NCI-H2081 (cell line): ENCODE results near the gene C3.
"Not testable (repeated sequence)": the region's sequence is repeated elsewhere in the genome, so short reads cannot be mapped to it uniquely, and the experiment has no call there.

Experiments used
- DNase-seq, 2 experiments: peaks; one replicate each; lab custom pipeline; 2025; lab: John Stamatoyannopoulos, UW

Gene C3

DNA sequence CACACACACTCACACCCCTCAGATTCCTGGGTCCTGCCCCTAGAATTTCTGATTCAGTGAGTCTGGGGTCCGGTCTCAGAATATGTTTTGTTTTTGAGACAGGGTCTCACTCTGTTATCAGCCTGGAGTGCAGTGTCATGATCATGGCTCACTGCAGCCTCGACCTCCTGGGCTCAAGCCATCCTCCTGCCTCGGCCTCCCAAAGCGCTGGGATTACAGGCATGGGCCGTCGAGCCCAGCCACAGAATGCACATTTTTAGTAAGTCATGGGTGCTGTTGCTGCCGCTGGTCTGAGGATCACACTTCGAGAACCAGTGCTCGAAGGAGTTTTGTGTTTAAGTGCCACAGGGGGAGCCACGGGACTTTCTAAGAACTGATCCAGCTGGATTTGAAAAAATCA lies 28.4 kb downstream of the C3 start:
- DNase-seq: no peak

DNA sequence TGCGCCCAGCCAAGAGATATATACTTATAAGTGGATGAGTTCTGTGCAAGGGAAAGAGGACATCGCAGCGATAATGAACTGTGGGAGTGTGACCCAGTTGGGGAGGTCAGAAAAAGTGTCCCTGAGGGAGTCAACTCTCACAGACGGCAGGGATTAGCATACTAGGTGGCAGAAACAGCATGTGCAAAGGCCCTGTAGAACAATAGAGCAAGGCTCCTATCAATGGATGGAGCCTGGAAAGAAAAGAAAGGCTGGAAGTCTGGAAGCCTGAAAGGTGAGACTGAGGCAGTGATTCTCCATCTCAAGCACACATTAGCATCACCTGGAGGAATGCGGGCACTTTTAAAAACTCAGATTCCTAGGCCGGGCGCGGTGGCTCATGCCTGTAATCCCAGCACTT lies 29.1 kb downstream of the C3 start:
- DNase-seq: no peak

DNA sequence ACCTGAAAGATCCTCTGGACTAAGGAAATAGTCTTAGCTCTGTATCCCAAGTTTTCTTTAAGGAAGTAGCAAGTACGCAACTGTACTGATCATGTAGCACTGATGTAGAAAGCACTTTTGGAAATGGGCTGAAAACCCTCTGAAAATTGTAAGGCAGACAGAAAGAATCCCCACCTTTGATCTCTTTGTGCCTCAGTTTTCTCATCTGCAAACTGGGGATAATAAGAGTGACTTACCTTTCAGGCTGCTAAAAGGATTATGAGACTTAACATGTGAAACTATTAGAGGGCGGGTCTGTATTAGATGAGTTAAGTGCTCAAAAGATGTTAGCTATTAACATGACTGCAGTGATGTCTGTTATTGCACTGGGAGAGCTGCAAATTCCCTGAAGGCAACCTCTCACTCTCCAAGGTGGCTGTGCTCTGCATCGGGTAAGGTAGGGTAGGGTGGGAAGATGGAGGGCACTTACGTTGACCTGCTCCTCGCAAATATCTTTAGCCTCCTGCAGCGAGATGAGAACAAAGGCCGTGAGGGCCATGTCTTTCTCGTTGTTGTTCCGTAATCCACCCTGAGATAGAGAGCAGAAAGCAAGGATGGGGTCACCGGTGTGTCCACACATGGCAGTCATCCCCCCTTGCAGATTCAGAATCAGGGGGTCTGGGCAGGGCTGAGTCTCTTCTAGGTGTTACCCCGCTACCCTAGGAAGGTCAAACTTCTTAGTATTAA lies 30.1 kb downstream of the C3 start:
- DNase-seq: no peak

DNA sequence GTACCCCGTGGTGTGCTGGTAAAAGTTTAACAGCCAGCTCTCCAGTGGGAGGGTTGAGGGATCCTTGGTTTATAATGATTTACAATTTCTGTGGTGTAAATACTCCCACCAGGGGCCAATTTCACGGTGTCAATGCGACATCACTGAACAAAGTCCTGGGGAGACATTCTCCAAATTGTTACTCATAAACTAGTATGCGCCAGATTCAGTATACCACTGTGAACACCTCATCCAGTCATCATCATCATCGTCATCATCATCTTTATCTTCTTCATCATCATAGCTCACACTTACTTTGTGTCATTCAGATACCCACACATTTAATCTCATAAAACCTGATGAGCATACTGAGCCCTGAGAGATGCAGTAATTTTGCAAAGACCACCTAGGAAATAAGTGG lies 33.3 kb downstream of the C3 start:
- no peak for DNase-seq

- DNase-seq: no peak
Observed at GRCh38 chr19:6686628-6686975, 33.8 kb downstream of the C3 start.

DNA sequence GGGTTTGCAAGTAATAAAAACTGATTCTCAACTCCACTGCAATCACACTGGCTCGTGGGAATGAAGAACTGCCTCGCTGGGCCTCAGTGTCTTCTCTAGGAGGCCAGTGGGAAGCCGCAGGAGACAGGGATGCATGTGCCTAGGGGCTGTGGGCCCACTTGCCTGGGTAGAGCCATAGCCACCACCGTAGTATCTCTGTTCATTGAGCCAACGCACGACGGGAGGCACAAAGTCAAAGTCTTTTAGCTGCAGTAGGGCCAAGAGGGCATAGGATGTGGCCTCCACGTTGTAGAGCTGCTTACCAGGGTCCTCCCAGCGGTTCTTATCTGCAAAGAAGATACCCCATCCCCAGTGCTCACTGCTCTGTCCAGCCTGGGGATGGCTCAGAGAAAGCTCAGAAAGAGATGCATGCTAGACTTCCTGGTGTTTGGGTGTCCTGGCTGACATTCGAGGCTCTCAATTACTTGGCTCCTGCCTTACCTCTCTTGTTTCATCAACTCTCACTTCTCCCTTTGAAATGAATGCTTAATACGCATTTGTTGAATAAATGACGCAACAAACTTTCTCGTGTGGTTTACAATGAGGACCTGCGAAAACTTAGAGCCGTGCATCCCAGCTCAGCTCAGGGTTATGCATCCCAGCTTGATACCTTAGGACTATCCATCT lies 34.4 kb downstream of the C3 start:
- no peak for DNase-seq

DNA sequence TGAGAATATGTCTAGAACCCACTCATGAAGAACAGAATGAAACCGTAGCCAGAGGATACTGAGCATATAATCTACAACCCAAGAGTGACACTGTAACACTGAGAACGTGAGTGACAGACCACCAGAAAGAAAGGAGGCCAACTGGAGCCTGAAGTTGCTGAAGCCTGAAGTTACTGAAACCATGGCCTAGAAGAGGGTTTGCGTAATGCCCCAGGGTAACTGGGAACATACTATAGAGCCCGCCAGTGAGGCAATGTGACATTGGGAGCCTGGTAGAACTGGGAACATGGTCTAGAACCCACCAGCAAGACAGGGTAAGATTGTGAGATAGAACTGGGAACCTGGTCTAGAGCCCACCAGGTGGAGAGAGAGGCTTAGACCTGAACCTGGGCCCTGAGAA lies 35.0 kb downstream of the C3 start:
- DNase-seq: no peak

- no peak for DNase-seq
Observed at GRCh38 chr19:6683971-6684370, 36.5 kb downstream of the C3 start.

- DNase-seq: no peak
Observed at GRCh38 chr19:6682607-6683128, 37.8 kb downstream of the C3 start.

DNA sequence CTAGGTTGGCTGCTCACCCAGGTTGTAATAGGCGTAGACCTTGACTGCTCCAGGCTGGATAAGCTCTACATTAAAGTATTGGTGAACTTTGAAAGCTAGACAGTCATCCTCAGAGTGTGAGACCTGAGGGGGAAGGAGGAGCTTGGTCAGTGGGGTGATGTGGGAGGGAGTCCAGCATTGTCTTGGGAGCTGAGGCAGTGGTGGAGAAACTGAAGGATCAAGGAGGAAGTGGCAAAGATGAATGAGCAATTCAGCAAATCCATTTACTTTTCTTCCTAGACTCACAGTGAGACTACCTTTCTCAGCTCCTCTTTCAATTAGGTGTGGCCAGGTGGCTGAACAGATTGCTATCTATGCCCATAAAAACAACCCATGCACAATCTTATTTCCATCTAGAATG lies 40.3 kb downstream of the C3 start:
- DNase-seq: no peak

DNA sequence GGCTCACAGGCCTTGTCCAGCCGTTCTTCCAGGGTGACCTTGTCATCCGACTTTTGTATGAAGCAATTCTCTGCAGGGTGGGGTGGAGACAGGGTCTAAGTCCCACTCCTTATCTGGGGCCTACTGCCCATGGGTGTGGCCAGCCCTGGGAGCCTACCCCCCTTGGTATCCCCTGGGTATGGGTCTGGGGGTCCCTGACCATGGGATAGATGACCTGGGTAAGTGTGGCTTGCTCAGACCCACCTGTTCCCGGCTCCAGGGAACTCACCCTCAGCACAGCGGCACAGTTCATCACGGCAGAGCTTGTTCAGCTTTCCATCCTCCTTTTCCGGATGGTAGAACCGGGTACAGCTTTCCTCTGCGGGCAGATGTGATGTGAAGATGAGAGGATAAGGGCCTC lies 41.3 kb downstream of the C3 start:
- DNase-seq: no peak

- no peak for DNase-seq
Observed at GRCh38 chr19:6678690-6679109, 41.8 kb downstream of the C3 start.

- DNase-seq: no peak
Observed at GRCh38 chr19:6677883-6678689, 42.4 kb downstream of the C3 start.

- DNase-seq: no peak
Observed at GRCh38 chr19:6677495-6677882, 43.0 kb downstream of the C3 start.

DNA sequence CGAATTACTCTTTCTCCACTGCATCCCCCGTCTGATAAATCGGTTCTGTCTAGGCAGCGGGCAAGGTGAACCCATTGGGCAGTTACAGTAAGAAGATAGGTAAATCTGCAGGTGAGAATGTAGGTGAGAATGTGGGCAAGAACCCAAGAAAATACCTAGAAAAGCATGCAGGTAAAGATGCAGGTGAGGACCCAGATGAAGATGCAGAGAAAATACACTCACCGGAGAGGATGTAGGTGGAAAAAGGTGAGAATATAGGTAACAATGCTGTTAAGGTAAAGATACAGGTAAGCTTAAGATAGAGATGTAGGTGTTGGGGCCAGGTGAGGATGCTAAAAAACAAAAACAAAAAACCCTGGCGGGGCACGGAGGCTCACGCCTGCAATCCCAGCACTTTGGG lies 44.2 kb downstream of the C3 start:
- no peak for DNase-seq

- no peak for DNase-seq
Observed at GRCh38 chr19:6674868-6675305, 45.6 kb downstream of the C3 start.

DNA sequence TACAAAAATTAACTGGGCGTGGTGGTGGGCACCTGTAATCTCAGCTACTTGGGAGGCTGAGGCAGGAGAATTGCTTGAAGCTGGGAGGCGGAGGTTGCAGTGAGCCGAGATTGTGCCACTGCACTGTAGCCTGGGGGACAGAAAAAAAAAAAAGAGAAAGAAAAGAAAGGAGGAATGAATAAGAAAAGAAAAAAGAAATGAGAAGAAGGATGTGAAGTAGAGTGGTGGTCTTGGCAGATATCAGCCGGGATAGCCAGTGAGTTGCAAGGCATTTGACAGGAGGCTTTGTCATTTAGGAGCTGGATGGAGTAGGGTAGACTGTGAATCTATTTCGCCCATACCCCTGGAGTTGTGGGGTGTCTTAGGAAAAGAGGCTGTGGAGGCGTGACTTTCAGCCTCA lies 46.0 kb downstream of the C3 start:
- not testable (repeated sequence) for DNase-seq

DNA sequence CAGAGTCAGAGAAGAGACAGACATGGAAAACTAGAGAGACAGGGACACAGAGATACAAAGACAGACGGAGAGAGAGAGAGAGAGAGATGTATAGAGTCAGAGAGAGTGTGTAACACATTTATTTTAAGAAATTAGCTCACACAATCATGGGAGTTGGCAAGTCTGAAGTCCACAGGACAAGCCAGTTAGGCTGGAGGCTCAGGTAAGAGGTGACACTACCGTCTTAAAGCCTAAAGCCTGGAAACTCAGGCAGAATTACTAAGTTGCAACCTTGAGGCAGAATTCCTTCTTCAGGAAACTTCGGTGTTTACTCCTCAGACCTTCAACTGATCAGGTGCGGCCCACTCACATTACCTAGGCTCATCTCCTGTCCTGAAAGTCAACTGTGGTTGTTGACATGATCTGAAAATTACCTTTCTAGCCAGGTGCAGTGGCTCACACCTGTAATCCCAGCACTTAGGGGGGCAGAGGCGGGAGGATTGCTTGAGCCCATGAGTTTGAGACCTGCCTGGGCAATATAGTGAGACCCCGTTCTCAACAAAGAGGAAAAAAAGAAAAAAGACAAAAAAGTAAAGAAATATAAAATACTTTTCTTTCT lies 47.7 kb downstream of the C3 start:
- DNase-seq: no peak

- DNase-seq: no peak
Observed at GRCh38 chr19:6671960-6672359, 48.5 kb downstream of the C3 start.

DNA sequence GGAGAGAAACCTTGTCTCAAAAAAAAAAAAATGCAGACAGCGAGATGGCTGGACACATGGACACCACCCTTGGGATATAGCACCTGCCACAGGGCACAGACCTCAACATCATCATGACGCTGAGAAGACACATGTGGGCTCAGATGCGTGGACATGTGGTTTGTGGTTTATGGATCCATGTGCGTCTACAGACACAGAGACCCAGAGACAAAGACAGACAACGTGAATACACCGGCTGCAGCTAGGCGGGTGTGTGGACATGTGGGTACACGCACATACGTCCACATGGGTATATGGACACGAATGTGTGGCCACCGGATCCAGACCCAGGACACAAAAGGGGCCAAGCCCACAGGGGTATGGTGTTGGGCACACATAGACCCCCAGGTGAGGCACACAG lies 51.8 kb downstream of the C3 start:
- DNase-seq: no peak

DNA sequence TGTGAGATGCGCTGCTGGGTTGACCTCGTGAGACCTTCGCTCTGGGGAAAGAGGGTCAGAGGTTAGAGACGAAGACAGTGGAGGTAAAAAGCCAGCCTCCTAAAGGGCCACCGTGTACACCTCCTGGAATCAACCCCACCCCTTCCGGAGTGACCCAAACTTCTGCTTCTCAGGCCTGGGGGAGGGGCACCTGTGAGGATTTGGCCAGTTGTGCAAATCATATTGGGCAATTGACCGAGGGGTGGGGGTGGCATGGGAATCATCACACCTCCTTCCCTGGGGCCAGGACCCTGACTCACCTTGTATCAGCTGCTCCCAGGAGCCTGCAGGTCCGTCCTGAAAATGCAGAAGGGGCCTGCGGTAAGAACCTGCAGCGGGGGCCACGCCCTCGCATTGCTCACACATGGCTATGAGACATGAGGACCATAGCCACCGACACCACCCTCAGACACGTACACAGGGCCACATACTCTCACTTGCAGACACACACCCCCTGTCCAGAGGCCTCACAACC lies 53.3 kb downstream of the C3 start:
- DNase-seq: no peak

DNA sequence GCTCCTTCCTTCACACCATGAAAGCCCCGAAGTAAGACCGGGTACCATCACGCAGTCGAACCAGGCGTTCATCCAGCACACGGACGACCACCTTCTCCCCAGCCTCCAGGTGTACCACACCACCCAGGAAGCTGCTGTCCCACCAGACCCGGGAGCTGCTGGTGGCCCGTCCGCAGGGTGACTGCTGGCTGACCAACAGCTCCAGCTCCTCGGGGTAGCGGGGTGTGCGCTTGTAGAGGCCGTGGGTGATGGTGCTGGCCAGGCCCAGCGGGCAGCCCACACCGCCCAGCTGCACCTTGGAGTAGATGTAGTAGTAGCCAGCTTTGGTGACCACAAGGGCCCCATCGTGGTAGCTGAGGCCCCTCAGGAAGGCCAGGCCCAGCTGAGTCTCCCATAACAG lies 55.5 kb downstream of the C3 start:
- no peak for DNase-seq
